Right renal cortex interstitium (tissue), 3 donors: ENCODE results near the gene PROB1. TPM values are rescaled to one million over a fixed set of nuclear protein-coding genes. Genes with fewer than 3 reads are reported as not detected.
"Not testable (repeated sequence)": the region's sequence is repeated elsewhere in the genome, so short reads cannot be mapped to it uniquely, and the experiment has no call there.

Source experiments
- DNase-seq, 3 donors: peaks; one replicate each; pipeline ENCODE4 v3.0.0-alpha.2; 2013; ENCODE audit warnings: low read depth in 3 of 3, low spot score in 2 of 3
- polyA plus RNA-seq, 3 donors: library from polyadenylated mRNA; unstranded; fragments of 120-200 nt; gene quantifications; one replicate each; pipeline ENCODE4 v1.2.1, GENCODE V29; 2013; ENCODE audit not compliant: insufficient read length in 3 of 3

Gene PROB1
- polyA plus RNA-seq, 3 donors, result 1.7 to 2.0 (median 1.9) TPM

DNA sequence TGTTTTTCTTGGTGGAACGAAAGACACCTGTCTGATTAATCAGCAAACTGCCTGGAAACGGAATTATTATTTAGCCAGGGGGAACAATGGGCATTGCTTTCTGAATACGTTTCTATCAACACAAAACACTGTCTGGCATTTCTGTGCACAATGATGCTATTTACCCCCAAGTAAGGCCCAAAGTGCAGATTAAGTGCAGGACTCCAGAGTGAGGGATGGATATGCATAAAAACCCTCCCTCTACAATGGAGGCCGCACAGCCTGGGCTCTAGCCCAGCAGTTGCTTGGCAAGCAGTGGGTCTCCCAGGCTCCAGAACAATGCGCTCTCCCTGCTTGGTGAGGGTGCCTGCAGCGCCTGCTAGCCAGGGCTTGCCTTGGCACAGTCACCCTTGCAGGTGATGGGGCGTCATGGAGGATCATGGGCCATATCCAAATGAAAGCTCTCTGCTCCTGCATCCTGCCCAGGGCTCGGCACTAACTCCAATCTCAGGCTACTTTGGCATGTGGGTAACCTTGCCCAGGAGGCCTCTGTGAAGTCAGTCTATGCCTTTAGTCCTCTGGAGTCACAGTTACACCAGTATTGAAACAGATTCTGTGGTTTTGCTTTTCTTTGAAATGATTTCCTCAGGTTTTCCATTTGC is 20.4 kb upstream of the PROB1 start:
- no peak for DNase-seq

DNA sequence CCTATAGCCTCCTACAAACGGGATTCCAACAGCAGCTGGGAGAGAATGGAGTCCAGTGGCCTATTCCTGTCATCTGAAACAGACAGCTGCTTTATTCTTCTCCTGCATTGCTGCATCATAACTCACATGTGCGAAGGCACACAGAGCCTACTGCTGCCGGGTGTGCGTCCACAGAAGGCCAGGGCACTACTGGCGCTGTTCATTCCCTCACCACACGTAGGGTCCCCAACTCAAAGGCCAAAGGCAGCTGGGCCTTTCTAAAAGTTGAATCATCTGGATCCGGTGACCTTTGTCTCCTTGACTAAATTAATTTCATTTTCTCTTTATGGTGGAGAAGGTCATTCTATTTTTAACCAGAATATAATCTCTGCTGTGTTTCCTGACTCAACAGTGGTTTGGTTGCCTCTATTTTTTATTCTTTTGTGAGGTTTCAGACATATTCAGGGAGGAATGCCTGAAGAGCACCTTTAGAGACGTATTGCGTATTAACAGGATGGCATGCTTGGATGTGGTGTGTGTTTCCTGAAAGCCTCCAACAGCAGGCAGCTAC is 19.8 kb upstream of the PROB1 start:
- DNase-seq, result no peak

DNA sequence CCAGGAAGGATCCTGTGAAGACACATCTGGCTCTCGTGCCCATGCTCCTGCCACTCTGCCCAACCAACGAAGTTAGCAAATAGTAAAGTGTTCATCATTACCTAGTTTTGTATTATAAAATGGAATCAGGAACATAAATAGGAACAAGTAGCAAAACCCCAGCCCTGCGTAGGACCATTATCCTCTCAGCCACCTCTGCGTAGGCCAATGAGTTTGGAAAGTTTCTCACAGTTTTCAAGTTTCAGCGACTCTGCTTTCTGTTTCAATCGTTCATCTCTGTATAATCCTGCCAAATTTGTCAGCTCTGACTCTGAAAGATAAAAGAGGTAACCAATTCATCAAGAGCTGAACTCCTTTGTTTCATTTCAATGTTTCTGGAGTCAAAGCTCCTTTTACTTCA is 19.1 kb upstream of the PROB1 start:
- DNase-seq, result no peak

GRCh38 chr5:139413153-139413552 is 18.2 kb upstream of the PROB1 start:
- no peak for DNase-seq

DNA sequence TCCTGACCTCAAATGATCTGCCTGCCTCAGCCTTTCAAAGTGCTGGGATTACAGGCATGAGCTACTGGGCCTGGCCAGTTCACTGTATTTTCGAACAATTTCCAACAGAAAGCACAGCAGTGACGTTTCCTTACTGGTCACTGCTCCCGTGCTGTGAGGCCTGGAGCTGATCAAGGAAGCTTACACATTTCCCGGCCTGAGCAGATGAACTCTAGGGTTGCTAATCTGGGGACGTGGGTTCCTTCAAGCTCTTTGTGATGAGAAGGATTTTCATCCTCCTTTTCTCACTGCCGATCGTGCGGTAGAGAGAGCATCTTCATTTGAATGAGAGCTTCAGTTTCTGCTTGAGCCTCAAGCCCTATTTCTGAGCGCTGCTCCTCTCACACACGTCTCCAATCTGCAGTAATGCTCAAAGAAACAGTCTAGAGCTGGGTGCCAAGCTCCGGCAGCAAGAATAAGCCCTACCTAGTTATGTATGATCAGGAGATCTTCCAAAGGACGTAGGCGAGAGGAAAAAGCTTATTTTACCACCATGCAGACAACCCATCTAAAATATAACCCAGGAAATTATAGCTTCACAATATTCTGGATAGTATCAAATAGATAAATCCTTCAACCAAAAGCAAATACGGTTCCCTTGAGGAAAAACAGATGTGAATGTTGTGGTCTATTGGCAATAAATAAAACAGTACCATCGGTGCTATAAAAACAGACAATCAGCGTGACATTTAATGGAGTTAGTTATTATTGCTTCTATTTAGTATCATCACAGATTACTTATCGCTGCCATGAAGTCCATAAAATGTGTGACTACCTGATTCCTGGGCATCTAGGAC is 16.3 kb upstream of the PROB1 start:
- DNase-seq, result no peak

GRCh38 chr5:139410121-139410992 is 15.5 kb upstream of the PROB1 start:
- no peak for DNase-seq

- DNase-seq, result not testable (repeated sequence)
These were observed 14.2 kb upstream of the PROB1 start for GRCh38 chr5:139409116-139409515.

DNA sequence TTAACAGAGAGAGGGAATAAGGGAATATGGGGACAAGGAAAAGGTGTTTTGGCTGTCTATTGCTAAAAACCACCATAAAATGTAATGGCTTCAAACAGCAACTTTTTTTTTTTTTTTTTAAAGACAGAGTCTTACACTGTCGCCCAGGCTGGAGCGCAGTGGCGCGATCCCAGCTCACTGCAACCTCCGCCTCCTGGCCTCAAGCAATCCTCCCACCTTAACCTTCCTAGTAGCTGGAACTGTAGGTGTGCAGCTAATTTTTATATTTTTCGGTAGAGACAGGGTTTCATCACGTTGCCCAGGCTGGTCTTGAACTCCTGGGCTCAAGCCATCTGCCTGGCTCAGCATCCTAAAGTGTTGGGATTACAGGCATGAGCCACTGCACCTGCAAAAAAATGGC is 13.3 kb upstream of the PROB1 start:
- no peak for DNase-seq

DNA sequence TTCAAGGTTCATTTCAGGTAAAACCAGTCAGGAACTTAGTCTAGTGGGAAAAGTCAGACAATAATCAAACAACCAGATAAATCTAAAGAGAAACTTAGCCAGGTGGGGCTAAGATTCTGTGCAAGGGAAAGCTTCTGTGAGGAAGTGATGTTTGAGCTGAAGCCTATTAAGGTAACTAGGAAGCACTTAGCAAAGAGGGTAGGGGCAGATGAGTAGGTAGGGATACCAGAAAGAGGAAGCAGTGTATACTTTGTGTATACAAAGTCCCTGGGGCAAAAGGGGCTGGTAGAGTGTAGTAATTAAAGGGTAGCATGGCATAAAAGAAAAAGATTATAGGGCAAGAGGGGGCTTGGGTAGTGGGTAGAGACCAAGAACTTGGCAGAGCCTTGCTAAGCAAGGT is 12.6 kb upstream of the PROB1 start:
- no peak for DNase-seq

DNA sequence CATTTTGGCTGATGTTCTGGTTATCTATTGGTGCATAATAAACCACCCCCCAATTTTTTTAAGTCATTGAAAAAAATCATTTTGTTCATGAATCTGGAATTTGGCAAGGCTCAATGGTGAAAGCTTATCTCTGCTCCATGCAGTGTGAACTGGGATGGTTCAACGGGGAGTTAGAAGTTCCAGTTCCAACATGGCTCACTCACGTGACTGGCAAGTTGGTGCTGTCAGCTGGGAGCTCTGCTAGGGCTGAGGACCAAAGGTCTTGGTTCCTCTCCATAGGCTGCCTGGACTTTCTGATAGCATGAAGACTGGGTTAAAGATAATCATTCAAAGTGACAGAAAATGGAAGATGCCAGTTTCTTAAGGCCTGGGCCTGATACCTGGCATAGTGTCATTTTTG is 12.1 kb upstream of the PROB1 start:
- no peak for DNase-seq

GRCh38 chr5:139404484-139404840 is 9.6 kb upstream of the PROB1 start:
- DNase-seq, result no peak

DNA sequence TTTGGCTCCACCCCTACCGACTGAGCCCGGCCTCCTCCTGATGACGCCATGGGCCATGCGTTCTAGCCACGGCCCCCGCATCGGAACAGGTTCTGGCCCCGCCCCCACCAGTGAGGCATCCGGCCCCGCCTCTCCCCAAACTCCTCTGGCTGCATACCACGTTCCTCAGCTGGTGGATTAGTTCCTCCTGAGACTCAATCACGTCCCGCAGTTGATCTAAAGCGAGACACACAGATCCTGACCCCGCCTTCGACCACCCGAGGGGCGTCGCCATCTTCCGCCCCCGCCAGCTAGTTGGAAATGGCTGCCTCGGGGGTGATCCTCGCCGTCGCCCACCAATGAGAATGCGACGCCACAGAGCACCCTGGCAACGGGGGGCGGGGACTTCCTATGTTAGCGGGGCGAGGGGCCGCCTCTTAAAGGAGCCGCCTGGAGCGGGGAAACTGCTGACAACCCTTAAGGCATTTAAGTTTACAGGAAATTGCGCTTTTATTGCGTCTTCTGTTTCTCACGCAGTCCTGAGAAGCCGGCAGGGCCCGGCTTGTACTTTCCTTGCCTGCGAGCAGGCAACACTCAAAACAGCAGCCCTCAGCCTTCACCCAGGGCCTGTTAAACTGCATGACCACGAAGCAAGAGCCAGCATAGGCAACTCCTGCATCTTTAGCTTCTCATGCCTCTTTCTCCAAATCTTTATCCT is 9.0 kb upstream of the PROB1 start, which contains the start of gene SPATA24:
Gene SPATA24 (minus strand): TSS at position 303 of the 697 bp plus-strand sequence. CDS start 29 bp downstream, at position 274.
- peak; percentile 93 to 94 (median 94) for DNase-seq

GRCh38 chr5:139403418-139403786 is 8.5 kb upstream of the PROB1 start:
- no peak for DNase-seq

DNA sequence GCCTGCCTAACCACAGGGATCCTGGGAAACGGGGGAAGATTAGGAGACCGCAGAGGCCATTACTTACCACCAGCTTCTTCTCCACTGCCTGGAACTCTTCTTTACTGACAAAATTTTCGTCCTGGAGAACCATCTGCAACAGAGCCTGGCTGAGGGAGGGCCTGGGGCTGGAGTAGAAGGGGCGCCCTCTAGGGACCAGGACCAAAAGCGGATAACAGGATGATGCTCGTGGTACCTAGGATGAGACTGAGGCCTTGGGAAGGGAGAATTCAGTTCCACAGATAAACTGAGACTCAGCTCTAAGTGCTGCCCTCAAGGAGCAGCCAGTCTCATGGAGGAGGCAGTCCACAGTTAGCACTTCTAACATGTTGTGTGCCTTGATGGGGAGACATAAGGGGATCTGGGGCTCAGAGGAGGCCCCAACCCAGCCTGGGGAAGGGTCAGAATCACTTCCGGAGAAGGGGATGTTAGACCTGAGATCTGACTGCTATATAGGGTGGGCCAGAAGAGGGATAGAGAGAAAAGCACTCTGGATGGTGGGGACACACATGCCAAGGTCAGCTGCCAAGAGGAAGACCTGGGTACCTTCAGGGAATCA is 7.8 kb upstream of the PROB1 start:
- no peak for DNase-seq

GRCh38 chr5:139401546-139401945 is 6.6 kb upstream of the PROB1 start:
- no peak for DNase-seq

- no peak for DNase-seq
These were observed 4.7 kb upstream of the PROB1 start for GRCh38 chr5:139399501-139400121.

GRCh38 chr5:139397921-139398320 is 3.0 kb upstream of the PROB1 start:
- DNase-seq, result no peak

- DNase-seq, result no peak
These were observed 1.8 kb upstream of the PROB1 start for GRCh38 chr5:139396691-139397090.

DNA sequence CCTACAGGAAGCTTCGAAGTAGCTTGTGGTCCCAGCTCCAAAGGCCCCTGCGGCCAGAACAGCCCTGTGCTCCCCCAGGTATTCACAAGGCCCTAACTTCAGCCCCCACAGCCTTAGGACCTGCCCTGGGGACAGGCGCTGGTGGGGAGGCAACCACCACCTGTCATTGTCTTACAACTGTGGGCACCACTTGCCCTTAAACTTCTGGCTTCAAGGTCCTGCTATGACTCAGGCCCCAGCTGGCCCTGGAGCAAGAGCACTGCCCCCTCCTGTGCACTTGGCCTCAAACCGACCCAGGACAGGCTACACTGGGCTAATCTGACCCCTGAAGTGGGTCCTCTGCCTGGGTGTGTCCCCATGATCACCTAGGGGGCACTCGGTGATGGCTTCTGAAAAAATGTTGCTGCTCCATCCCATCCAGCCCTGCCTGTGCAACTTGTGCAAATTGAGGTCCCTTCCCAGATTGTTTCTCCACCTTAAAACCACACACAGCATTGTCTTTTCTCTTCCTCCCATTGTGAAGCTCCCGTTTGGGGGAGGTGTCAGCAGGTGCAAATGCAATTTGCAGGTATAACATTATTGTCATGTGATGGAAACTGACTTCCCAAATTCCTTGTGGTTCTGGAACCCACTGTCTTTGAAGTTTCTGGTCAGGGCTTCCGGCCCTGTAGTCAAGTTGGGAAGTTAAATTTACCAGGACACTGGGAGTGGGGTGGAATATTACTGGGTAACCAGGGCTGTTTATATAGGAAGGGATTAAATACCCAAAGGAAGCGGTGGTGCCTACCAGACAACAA is 1.1 kb upstream of the PROB1 start:
- DNase-seq, result no peak
